GM21717 (cell line): ENCODE data around the gene SHOC1.
"Not testable (repeated sequence)": the region's sequence is repeated elsewhere in the genome, so short reads cannot be mapped to it uniquely, and the experiment has no call there.

Experiments
- ATAC-seq: cut with Tn5 transposase; IDR thresholded peaks from one replicate; pipeline ENCODE4 v1.9.1; 2021; ENCODE audit warnings: mild to moderate bottlenecking, moderate library complexity; ENCODE audit not compliant: unreplicated experiment

The SHOC1 gene

DNA sequence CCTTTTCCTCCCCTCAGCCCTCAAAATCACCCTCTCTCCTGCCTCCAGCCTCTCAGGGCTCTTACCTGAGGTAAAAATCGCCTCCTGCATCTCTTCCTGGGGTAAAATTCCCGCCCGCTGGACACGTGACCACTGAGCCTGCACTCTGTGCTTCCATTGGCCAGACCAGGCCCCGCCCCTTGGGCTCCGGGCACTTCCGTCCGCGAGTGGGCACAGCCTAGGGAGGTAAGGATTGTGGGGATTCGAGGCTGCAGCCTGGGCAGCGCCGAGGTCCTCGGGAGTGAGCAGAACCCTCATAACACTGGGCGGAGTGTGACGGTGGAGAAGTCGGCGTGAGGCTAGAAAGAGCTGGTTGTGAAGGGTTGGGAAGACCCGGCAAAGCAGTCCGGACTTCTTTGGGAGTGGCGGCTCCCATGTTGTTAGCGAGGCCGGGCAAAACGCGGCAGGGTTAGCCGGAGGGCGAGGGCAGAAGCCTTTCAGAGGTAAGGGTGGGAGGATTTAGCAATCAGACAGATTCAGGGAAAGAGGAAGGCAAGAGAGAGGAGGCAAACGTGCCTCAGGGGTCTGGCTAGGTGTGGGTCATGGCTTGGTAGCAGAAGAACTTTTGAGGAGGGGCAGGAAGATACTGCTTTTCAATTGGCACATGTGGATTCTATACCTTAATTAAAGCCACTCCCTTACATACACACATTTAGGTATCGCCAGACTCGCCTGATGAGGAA is at the start of gene SHOC1:
Gene SHOC1, minus strand, starts transcription at position 103 of the 722 bp plus-strand sequence. CDS start 3,519 bp downstream, outside the sequence.
- ATAC-seq = no peak

DNA sequence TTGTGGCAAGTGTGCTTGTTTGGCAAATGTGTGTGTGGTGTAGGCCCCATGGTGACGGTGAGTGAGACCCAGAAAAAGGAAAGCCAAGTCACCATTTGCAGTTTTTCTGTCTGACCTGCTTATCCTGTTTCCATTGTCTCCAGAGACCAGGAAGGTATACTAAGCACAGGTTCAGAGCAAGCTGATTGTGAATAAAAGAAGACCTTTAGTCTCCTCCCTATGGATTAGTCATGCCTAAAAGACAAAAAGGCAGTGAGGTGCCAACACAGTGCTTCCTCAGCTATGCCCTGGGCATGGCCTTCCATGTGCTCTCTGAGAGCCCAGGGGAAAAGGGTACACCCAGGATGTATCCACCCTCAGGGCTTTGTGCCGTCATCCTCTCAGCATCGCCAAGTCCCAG is 49.2 kb upstream of the SHOC1 start:
- ATAC-seq = no peak

DNA sequence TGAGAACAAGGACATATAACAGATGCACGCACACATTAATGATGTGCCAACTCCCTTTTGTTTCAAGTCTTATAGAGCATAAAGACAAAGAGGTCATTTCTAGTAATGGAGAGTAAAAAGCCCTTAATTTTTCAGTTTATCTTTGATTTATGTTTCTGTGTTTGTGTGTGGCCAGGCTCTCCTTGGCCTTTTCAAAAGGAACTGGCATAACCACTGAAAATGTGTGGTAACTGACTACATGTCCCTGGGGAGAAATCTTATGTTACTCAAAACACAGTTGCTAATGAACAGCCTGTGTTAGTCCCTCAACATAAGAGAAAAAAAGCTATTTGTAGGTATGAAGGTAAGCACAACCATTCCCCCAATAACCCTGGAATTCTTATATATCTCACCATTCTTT is 47.6 kb upstream of the SHOC1 start:
- no peak for ATAC-seq

DNA sequence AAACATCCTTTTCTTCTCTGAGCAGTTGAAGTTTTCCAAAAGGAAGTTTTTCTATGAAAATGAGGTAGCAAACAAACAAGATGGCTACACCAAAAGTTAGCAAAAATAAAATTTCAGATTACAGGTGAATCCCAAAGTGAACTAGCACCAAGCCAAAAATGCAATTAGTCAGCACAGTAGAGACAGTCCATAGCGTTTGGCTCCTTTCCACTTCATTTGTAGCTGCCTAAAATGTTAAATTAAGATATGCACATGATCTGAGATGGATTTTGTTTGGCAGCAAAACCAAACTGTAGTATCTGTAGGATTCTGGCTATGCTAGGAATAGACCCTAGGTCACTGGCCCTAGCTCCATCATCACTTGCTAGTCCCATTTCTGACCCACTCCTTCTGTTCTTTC is 45.7 kb upstream of the SHOC1 start:
- ATAC-seq = no peak

DNA sequence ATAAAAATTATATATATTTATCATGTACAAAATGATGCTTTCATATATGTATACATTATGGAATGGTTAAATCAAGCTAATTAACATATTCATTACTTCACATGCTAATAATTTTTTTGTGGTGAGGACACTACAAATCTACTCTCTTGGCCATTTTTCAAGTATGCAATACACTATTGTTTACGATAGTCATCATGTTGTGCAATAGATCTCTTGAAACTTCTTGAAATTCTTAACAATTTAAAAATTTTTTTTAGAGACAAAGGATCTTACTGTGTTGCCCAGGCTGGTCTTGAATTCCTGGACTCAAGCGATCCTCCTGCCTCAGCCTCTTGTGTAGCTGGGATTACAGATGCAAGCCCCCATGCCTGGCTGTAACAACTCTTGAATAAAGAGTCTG is 45.2 kb upstream of the SHOC1 start:
- ATAC-seq = no peak

DNA sequence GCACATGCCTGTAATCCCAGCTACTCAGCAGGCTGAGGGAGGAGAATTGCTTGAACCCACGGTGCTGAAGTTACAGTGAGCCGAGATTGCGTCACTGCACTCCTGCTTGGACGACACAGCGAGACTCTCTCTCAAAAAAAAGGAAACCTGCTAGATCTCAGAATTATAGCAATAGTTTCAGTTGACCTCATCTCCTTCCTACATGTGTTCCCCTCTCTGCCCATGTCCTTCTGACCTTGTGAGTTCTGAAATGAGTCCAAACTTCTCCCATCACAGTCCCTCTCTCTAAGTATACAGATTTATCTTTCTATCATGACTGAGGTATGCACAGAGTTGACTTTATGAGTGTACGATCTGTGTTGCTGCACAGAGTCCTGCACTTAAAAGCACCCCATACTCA is 44.6 kb upstream of the SHOC1 start:
- ATAC-seq = peak; percentile 79

DNA sequence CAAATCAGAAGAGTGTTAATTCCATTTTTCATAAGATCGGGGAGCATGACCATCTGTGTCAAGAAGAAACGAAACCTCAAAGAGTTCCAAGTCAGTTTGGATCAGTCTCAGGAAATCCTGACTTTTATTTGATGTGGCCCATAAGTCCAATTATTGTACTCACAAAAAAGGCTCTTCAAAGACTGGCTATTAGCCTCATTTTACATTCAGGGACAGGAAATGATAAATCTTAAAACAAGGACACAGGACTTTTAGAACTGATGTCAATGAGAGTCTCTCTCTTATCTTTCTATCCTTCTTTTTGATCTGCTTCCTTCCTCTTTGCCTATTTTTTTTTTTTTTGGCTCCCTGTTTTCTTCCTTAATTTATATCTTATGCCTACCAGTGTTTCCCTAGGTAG is 43.7 kb upstream of the SHOC1 start:
- no peak for ATAC-seq

DNA sequence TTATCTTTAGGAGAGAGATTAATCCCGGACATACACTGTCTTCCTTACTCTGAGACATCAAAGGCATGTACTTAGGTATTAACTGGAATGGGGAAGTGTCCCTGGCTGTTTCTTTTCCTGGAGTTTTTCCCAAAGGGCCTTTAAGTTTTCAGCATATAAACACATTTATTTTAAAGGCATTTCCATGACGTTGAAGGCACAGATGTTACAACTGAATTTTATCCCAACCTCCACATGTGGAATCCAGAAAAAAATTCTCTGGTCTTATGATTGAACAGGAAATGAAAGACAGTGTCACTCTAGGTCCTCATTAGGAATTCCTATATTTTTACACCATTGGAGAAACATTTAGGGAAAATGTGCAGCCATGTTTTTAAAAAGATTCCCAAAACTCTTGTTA is 41.6 kb upstream of the SHOC1 start:
- ATAC-seq = no peak

DNA sequence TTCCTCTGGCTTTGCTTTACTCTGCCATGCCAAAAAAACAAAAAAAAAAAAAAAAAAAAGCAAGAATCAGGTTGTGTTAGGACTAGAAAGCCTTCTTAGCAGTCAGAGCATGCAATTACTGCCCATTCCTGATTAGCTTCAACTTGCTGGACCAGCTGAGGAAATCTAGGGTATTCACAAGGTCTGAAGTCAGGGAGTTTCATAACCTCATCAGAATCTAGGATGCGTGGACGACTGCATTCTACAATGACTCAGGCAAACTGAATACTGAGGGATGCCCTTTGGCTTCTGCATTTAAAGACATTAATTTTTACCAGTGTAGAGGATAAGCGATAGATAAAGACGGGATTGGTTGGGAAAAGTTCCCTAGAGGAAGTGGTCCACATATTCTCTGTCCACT is 39.2 kb upstream of the SHOC1 start:
- no peak for ATAC-seq

DNA sequence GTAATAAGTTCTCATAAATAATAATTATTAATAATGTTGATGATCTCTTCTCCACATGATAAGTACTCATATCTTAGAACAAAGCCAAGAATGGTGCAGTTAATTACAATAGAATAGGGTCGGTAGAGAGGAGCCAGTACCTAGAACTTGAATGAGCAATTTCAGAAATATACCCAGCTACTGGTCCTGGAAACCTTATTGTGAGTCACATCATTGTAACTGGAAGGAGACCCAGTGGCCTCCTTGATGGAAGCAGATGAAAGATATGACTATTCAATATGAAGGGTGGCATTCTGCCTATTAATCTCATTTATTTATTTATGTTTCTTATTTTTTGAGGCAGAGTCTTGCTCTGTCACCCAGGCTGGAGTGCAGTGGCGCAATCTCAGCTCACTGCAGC is 37.7 kb upstream of the SHOC1 start:
- no peak for ATAC-seq

DNA sequence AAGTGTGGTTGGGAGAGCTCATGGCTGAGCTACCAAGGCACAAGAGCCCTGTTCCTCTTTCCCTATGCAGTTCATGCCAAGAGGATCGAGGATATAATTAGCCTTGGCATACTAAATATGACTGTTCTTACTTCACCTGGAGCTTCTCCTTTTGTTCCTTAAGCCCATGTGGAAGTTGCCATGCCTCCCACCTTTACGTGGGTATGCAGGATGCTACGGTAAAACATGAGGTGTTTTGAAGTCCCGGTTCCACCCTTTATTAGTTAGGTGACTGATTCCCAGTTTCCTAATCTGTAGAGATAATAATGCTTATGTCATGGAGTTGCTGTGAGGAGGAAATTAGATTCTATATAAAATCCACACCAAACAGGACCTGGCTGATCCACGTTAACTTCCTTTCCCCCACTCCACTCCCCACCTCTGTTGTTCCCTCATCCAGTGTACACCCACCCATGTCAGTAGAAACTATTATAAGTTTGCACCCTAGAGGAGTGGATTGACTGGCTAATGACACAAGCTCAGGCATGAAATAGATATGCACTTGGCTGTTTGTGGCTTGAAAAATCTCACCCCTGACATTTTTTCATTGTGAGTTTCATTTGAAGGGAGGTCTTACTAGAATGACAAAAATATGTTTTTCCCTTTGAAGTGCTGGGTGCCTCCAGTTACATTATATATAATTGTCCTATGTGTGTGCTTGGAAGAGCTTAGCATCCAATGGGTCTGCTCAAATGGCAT is 36.8 kb upstream of the SHOC1 start:
- ATAC-seq = no peak

DNA sequence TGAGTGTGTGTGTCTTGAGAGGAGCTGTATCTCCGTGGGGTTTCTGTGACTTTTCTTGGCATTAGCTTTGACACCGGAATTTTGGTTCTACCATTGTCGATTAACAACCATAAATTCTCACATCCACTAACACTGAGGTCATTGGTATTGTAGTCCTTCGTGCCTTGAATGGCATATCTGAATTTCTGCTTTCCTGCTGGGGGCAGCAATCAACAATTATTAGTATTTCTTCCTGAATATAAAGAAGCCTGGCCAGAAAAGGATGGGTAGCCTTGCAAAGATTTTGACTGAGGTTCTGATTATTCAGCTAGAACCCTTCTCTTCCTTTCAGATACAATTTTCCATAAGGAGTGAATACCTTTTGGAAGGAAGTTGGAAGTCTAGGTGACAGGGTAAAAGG is 33.5 kb upstream of the SHOC1 start:
- no peak for ATAC-seq

DNA sequence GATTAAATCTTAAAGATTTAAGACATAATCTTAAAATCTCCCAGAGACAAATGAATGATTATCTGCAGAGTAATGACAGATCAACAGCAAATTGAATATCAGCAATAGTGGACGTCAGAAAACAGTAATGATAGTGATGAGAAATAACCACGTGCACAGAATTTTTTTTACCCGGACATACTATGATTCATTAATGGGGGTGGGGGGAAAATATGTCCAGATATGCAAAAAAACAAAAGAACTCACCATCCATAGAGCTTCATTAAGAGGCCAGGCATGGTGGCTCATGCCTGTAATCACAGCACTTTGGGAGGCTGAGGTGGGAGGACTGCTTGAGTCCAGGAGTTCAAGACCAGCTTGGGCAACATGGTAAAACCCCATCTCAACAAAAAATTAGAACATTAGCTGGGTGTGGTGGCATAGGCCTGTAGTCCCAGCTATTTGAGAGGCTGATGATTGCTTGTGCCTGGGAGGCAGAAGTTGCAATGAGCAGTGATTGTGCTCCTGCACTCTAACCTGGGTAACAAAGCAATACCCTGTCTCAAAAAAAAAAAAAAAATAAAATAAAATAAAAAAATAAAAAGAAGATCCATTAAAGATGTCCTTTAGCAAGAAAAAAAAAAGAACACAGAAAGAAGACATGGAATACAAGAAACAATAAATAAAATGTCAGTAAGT is 30.9 kb upstream of the SHOC1 start:
- ATAC-seq = no peak

DNA sequence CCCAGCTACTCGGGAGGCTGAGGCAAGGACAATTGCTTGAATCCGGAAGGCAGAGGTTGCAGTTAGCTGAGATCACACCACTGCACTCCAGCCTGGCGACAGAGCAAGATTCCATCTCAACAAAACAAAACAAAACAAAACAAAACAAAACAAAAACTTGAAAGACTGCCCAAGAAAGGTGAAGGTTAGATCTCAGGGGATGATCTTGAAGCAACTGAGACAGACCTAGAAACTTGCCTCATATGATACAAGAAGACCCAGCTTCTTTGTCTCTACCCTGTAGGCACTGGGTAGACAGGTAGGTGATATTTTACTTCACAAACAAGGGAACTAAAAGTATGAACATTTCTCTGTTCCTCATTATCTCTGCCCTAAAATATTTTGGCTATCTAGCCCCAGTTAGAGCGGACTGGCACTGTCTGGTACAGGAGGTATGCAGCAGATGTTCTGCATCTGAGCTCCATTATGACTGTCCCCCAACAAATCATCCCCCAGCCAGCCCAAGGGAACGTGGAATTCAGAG is 26.3 kb upstream of the SHOC1 start:
- ATAC-seq = no peak

DNA sequence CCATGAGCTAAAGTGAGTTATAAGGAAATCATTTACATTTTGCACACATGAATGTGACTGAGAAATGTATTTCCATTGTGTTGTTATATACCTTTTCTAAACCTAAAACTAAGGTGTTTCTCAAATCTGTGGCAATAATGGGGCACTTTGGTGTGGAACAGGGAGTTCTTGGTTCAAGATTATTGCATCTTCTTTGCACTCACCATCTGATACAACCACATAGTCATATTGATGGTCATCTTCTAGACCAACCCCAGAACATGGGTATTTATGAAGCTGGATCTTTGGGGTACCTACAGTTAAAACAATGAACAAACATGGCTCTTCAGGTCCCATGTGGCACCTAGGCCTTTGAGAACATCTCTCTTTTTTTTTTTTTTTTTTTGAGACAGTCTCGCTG is 24.6 kb upstream of the SHOC1 start:
- no peak for ATAC-seq

DNA sequence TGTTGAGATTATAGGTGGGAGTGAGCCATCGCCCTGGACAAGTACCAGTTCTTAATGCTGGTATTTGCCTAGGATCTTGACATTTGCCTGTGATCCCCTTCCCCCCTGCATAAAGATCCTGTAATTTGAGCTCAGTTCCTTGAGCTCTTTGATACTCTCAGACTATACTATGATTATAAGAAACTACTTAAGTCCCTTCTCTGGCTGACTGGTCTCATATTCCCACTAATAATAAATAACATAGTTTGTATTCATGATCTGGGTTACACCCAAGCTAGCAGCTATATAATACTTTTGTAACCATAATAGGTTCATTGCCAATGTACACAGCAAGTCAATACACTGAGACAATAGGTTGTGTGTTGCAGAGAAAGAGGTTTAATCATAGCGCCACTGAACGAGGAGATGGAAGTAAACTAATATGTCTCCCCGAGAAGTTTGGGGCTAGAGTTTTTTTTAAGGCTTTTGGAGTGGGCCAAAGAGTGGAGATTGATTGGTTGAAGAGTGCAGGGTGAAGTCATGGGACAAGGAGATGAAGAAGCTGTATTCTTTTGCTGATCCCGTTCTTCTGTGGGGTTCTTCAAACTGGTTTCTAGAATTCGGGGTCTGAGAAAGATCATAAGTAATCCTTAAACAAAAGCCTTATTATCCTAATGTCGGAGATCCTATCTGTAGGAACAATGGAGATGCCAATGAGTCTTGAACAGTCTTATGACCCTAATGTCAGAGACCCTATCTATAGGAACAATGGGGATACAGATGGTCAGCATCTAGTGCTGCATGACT is 20.7 kb upstream of the SHOC1 start:
- ATAC-seq = no peak

DNA sequence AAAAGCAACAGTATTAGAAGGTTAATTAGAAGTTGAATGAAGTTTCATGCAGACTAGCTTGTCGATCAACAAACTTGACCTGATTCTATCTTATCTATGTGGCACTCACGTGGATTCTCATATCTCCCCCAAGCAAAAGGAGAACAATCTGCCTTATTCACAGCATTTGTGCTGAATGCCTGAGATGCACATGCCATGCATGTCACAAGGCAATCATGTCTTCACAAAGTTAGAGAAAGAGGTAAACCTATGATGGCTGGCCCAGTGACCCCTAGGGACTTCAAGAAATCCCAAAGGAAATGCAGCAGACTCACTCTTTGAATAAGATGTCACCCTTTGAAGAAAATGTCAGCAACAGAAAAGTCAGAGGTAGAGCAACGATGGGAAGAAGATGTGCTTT is 17.6 kb upstream of the SHOC1 start:
- no peak for ATAC-seq

DNA sequence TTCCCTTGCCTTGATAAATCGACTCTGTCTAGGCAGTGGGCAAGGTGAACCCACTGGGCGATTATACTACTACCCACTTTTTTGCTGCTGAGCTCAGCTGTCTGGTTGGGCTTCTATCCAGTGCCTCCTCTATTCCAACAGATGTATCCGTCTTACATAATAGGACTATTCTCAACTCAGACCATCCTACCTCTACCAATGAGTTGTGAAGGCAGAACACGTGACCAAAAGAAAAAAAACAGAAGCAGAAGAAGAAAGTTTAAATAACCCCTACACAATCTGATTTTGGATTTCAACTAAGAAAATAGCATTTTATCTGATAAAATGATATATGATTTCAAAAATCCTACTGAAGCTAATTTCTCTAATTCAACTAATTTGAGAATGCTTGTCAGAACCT is 16.2 kb upstream of the SHOC1 start:
- no peak for ATAC-seq

DNA sequence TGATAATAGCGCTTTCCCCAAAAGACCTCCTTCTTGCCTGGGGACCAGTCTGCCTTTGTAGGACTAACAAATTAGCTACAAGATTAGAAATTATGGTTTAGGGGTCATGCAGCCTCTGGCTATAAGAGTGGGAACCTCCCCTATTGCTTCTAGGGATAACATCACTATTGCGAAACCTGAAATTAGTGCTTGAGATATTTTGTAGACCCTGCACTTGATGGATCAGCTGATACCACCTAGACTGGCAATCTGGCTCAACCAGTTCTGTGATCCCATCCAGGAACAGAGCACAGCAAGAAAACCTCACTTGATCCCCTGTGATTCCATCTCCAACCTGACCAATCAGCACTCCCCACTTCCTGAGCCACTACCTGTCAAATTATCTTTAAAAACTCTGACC is 15.7 kb upstream of the SHOC1 start:
- not testable (repeated sequence) for ATAC-seq

DNA sequence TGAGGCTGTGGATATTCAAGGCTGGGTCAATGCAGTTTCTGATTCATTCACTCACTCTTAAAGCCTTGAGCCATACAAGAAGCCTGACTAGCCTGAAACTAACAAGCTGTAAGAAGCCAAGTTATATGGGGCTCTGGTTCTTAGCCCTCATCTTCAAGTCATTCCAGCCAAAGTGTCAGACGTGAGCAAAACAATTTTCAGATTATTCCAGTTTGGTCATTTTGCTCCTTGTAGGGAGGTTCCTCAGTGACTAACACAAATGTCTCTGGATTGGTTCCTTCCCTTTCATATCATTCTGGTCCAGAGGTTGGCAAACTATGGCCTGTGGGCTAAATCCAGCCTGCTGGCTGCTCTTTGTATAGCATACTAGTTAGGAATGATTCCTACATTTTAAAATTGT is 12.5 kb upstream of the SHOC1 start:
- ATAC-seq = no peak

DNA sequence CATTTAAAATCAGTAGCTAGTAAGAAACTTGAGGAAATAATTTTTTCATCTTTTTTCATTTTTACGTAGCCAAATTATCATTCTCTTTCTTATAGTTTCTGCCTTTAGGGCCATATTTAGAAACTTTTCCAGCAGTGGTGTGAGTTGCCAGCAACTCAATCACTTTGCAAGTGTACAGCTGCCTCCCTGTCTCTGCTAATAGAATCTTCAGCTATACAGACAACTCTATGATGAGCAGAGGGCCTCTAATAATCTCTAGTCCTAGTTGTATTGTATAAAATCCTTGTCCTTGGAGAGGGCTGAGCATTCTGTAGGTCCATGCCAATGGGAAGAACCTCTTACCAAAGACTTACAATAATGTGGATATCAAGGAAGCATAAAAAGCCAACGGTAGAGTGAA is 11.5 kb upstream of the SHOC1 start:
- ATAC-seq = no peak
